ENCODE data around the gene RAD51B. TPM values are rescaled to one million over a fixed set of nuclear protein-coding genes. Genes with fewer than 3 reads are reported as not detected.
A peak's percentile ranks its signal among the peaks of the same experiment; 100 is the strongest.

Gene RAD51B
- total RNA-seq, 1 experiment from 2014 or later, result 14.2 TPM

DNA sequence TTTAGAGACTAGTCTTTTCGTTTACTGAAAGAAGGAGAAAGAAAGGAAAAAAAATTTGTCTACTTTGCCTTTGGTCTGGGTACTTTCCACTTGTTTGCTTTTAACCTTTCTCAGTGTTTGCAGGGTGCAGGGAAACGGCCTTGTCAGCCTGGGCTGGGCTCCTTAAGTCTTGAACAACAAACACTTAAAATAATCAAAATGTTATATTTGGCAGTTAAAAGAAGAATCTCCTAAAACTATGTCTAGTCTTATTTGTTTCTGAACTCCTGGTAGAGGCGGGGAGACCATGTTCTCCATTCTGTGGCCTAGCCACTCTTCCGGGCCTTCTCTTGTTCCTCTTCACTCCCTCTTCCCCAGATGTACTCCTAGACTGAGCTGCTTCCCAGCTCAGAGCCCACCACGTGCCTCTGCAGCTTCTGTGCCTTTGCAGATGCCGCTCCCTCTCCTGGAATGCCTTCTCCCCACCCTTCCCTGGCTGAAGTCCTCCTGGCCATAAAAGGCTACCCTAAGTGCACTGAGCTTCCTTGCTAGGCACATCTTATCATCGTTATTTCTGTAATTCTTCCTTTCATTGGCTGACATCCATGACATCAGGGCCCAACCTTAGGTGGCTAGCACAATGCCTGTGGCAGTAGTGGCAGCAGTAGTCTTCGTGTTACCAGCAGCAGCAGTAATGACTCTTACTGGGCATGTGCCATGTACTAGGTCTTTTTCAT lies 540.4 kb downstream of the RAD51B start:
- POLR2A ChIA-PET, result interaction anchor here (1.1 kb wide), 1 partner anchor 109 kb away, joined by 3 read pairs; no protein-coding TSS in a partner anchor
- no peak for ATAC-seq
- H3K4me1 Mint-ChIP-seq, result peaks cover 41% of the 10 kb centered on the region

DNA sequence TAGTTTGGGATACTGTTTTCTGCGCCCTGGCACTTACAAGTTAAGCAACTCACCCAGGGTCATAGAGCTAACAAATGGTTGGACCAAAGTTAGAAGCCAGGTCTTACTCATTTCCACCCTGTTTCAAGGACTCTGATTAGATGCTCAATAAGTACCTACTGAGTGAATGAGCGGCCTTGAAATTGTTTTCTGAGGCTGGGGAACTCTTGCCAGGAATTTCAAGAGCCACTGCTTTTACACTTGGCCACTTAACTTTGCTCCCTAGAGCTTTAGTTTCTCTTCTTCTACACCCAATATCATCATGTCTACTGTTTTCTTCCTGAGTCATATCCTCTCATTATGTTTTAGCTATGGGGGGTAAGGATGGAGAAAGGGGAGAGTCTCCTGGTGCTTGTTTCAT lies 541.7 kb downstream of the RAD51B start:
- Mint-ChIP-seq H3K36me3 (0 out of 2 replicates have a peak, but pooled peaks cover 3% of the 10 kb centered on the region), H3K27me3 (ENCODE audit: low read depth) (peaks cover 5% of the 10 kb centered on the region; the same call in 1 of the 2 replicates), H3K4me3 (no peak overlapping the region), H3K27ac (no peak overlapping the region), H3K4me1 (peaks cover 45% of the 10 kb centered on the region), H3K9me3 (peaks cover 5% of the 10 kb centered on the region)
- DNase-seq (ENCODE audit: low spot score) (no peak), ATAC-seq (no peak)
- TF ChIP-seq, protein P1, sequence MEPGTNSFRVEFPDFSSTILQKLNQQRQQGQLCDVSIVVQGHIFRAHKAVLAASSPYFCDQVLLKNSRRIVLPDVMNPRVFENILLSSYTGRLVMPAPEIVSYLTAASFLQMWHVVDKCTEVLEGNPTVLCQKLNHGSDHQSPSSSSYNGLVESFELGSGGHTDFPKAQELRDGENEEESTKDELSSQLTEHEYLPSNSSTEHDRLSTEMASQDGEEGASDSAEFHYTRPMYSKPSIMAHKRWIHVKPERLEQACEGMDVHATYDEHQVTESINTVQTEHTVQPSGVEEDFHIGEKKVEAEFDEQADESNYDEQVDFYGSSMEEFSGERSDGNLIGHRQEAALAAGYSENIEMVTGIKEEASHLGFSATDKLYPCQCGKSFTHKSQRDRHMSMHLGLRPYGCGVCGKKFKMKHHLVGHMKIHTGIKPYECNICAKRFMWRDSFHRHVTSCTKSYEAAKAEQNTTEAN (CRISPR knock-in tag; IDR thresholded peaks at IDR 0.05), result no peak
- TF ChIP-seq ZNF121 (CRISPR knock-in tag; IDR thresholded peaks at IDR 0.05), result no peak
- no peak for TF ChIP-seq E2F4 (CRISPR knock-in tag; IDR thresholded peaks at IDR 0.05; ENCODE audit: borderline replicate concordance, low read depth)
- TF ChIP-seq ZBTB21 (CRISPR knock-in tag; IDR thresholded peaks at IDR 0.05; ENCODE audit: borderline replicate concordance), result no peak
- TF ChIP-seq SOX15 (CRISPR knock-in tag; IDR thresholded peaks at IDR 0.05), result no peak
- TF ChIP-seq, protein P2, sequence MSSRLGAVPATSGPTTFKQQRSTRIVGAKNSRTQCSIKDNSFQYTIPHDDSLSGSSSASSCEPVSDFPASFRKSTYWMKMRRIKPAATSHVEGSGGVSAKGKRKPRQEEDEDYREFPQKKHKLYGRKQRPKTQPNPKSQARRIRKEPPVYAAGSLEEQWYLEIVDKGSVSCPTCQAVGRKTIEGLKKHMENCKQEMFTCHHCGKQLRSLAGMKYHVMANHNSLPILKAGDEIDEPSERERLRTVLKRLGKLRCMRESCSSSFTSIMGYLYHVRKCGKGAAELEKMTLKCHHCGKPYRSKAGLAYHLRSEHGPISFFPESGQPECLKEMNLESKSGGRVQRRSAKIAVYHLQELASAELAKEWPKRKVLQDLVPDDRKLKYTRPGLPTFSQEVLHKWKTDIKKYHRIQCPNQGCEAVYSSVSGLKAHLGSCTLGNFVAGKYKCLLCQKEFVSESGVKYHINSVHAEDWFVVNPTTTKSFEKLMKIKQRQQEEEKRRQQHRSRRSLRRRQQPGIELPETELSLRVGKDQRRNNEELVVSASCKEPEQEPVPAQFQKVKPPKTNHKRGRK (CRISPR knock-in tag; IDR thresholded peaks at IDR 0.05; ENCODE audit: borderline replicate concordance), result no peak
- TF ChIP-seq OVOL2 (CRISPR knock-in tag; IDR thresholded peaks at IDR 0.05; ENCODE audit: borderline replicate concordance), result no peak
- no peak for TF ChIP-seq ESRRA (CRISPR knock-in tag; IDR thresholded peaks at IDR 0.05; ENCODE audit: borderline replicate concordance)
- POLR2A ChIA-PET, result no interaction called here
- CTCF ChIA-PET, result interaction anchor here (1.1 kb wide), 1 partner anchor 455 kb away, joined by 3 read pairs; no protein-coding TSS in a partner anchor

More for the DNA sequence above, 540.4 kb downstream of the RAD51B start:
- CTCF ChIA-PET, result interaction anchor here (0.9 to 1.4 kb wide), 2 partner anchors 62 to 457 kb away, joined by 3 to 5 read pairs; no protein-coding TSS in a partner anchor
- TF ChIP-seq GRHL2 (CRISPR knock-in tag; IDR thresholded peaks at IDR 0.05; ENCODE audit: insufficient replicate concordance, severe bottlenecking), result no peak
- TF ChIP-seq, protein P3, sequence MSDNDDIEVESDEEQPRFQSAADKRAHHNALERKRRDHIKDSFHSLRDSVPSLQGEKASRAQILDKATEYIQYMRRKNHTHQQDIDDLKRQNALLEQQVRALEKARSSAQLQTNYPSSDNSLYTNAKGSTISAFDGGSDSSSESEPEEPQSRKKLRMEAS (CRISPR knock-in tag; IDR thresholded peaks at IDR 0.05), result peak; percentile 15; the same call in 1 of the 2 replicates
- no peak for TF ChIP-seq HMGA2 (CRISPR knock-in tag; IDR thresholded peaks at IDR 0.05)
- no peak for TF ChIP-seq E2F4 (CRISPR knock-in tag; IDR thresholded peaks at IDR 0.05; ENCODE audit: borderline replicate concordance, low read depth)
- no peak overlapping the region for H3K4me3 Mint-ChIP-seq
- H3K9me3 Mint-ChIP-seq, result peaks cover 5% of the 10 kb centered on the region
- no peak overlapping the region; the same call in 1 of the 2 replicates for H3K27ac Mint-ChIP-seq
- no peaks in the 10 kb centered on the region for H3K27me3 Mint-ChIP-seq (ENCODE audit: low read depth)
- 0 out of 2 replicates have a peak, but pooled peaks cover 3% of the 10 kb centered on the region for H3K36me3 Mint-ChIP-seq
- DNase-seq (ENCODE audit: low spot score), result no peak

DNA sequence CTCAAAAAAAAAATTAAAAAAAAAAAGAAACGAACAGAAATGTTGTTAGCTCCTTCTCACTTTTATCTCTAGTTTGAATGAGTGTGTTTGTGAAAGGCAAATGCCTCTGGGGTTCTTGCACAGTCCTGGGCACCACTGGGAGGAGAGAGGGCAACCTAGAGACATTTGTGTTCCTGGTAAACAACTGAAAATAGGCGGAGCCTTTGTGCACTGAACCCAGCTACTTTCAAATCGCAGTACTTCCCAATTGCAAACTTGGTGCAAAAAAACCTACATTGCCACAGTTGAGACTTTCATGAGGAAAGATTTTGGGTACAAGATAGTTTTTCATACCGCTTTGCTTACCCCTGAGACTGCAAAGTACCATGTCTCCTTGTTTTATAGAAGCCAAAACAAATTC lies 543.3 kb downstream of the RAD51B start:
- Mint-ChIP-seq H3K4me1 (peaks cover 45% of the 10 kb centered on the region), H3K9me3 (no peaks in the 10 kb centered on the region), H3K36me3 (no peaks in the 10 kb centered on the region), H3K27ac (peak overlapping the region; percentile 35; the same call in 1 of the 2 replicates), H3K27me3 (ENCODE audit: low read depth) (peaks cover 5% of the 10 kb centered on the region; the same call in 1 of the 2 replicates), H3K4me3 (no peak overlapping the region)
- ATAC-seq (no peak), DNase-seq (ENCODE audit: low spot score) (no peak)
- ChIA-PET POLR2A (no interaction called here), CTCF (interaction anchor here (0.6 to 2.9 kb wide), 13 partner anchors 12 to 686 kb away, joined by 3 to 15 read pairs (median 5); no protein-coding TSS in a partner anchor)
- TF ChIP-seq ZNF423 (CRISPR knock-in tag; IDR thresholded peaks at IDR 0.05) (no peak), GRHL2 (CRISPR knock-in tag; IDR thresholded peaks at IDR 0.05; ENCODE audit: insufficient replicate concordance, severe bottlenecking) (no peak), STAT6 (CRISPR knock-in tag; conservative IDR thresholded peaks at IDR 0.05; ENCODE audit: low read depth) (no peak), FOXJ3 (CRISPR knock-in tag; IDR thresholded peaks at IDR 0.05; ENCODE audit: borderline replicate concordance) (no peak), ZNF396 (CRISPR knock-in tag; IDR thresholded peaks at IDR 0.05; ENCODE audit: borderline replicate concordance) (no peak)
- TF ChIP-seq, protein P3 (CRISPR knock-in tag; IDR thresholded peaks at IDR 0.05), result no peak
